SJCRH30 (cell line): ENCODE measurements around the gene SCN9A. TPM values are rescaled to one million over a fixed set of nuclear protein-coding genes. Genes with fewer than 3 reads are reported as not detected.
"Not testable (repeated sequence)": the region's sequence is repeated elsewhere in the genome, so short reads cannot be mapped to it uniquely, and the experiment has no call there.

ENCODE experiments used
- DNase-seq, 2 experiments: peaks; one replicate each; pipeline ENCODE4 v3.0.0-alpha.2; 2015 to 2020
- H3K27ac ChIP-seq: fragments of 250-450 bp; sonication (Bioruptor Pico); 2 replicates; pipeline ENCODE4 v1.5.1; 2020; ENCODE audit warnings: mild to moderate bottlenecking, moderate library complexity
- H3K27me3 ChIP-seq: fragments of 250-450 bp; sonication (Bioruptor Pico); 2 replicates; pipeline ENCODE4 v1.5.1; 2020; ENCODE audit warnings: mild to moderate bottlenecking, moderate library complexity
- H3K36me3 ChIP-seq: fragments of 250-450 bp; sonication (Bioruptor Pico); 2 replicates; pipeline ENCODE4 v1.5.1; 2020; ENCODE audit warnings: mild to moderate bottlenecking, moderate library complexity
- H3K4me1 ChIP-seq: fragments of 250-450 bp; sonication (Bioruptor Pico); 2 replicates; pipeline ENCODE4 v1.5.1; 2020; ENCODE audit warnings: mild to moderate bottlenecking, moderate library complexity
- H3K4me3 ChIP-seq: fragments of 250-450 bp; sonication (Bioruptor Pico); 2 replicates; pipeline ENCODE4 v1.5.1; 2020; ENCODE audit warnings: mild to moderate bottlenecking, moderate library complexity
- H3K9me3 ChIP-seq: fragments of 250-450 bp; sonication (Bioruptor Pico); replicated peaks from 2 replicates; pipeline ENCODE4 v1.5.1; 2020; ENCODE audit warnings: mild to moderate bottlenecking, moderate library complexity
- total RNA-seq: library from RNA; depleted of rRNA; stranded (reverse); fragments of >200 nt; shearing (Covaris generic); gene quantifications from 2 replicates; pipeline ENCODE4 v1.2.3, GENCODE V29; 2014

Gene SCN9A
- total RNA-seq, 1 experiment from 2014 or later = 4.7 TPM

DNA sequence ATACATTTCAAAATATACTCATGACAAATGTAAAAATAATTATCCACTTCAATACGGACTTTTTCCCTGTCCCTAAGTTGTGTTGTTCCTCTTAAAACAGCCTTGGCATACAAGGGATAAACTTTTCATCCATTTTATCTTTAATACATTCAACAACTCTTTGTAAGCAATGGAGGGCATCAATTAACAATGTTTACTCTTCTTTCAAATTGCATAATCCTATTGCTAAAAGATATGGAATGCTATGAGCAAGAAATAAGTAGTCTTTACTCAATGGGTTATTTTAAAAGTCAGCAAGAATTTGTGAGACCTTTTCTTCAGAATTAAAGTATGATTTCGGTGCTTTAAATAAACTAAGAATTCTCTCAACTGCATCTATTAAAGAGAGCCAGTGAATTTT lies 41.9 kb downstream of the SCN9A start:
- Histone ChIP-seq H3K36me3 (no peaks in the 10 kb centered on the region), H3K27me3 (no peaks in the 10 kb centered on the region), H3K4me3 (no peak overlapping the region), H3K9me3 (no peaks in the 10 kb centered on the region), H3K4me1 (no peaks in the 10 kb centered on the region), H3K27ac (no peak overlapping the region)
- DNase-seq = no peak

DNA sequence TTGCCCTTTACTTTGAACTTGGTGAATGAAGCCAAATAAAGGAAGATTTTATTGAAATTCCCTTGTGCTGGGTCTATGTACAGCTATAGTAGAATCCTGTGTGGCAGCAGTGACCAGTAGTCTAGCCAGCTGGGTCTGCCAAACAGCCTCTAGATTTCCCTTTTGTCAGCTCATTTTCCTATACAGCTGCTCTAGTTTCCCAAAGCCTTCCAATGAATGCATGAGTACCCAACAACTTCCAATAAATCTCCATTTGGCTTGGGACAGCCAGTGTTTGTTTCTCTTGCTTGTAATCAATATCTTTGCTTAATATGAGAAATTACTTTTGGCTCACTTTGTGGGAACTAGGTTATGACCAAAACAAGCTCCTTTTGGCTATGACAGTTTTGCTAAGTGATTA lies 43.6 kb downstream of the SCN9A start:
- Histone ChIP-seq H3K36me3 (no peaks in the 10 kb centered on the region), H3K27ac (no peak overlapping the region), H3K27me3 (no peaks in the 10 kb centered on the region), H3K4me3 (no peak overlapping the region), H3K4me1 (no peaks in the 10 kb centered on the region), H3K9me3 (no peaks in the 10 kb centered on the region)
- DNase-seq = no peak

- no peaks in the 10 kb centered on the region for H3K4me1 ChIP-seq
- no peak overlapping the region for H3K27ac ChIP-seq
- no peaks in the 10 kb centered on the region for H3K27me3 ChIP-seq
- H3K9me3 ChIP-seq = no peaks in the 10 kb centered on the region
- no peak for DNase-seq
- no peaks in the 10 kb centered on the region for H3K36me3 ChIP-seq
- no peak overlapping the region for H3K4me3 ChIP-seq
These were observed 44.3 kb downstream of the SCN9A start for GRCh38 chr2:166331468-166331867.

GRCh38 chr2:166329465-166329864 lies 46.3 kb downstream of the SCN9A start:
- no peaks in the 10 kb centered on the region for H3K27me3 ChIP-seq
- H3K9me3 ChIP-seq = no peaks in the 10 kb centered on the region

GRCh38 chr2:166328147-166328546 lies 47.6 kb downstream of the SCN9A start:
- Histone ChIP-seq H3K9me3 (no peaks in the 10 kb centered on the region), H3K4me1 (no peaks in the 10 kb centered on the region), H3K36me3 (no peaks in the 10 kb centered on the region), H3K27me3 (no peaks in the 10 kb centered on the region), H3K27ac (no peak overlapping the region), H3K4me3 (no peak overlapping the region)
- DNase-seq = no peak

More at GRCh38 chr2:166329465-166329864, 46.3 kb downstream of the SCN9A start:
- Histone ChIP-seq H3K4me1 (no peaks in the 10 kb centered on the region), H3K27ac (no peak overlapping the region), H3K36me3 (no peaks in the 10 kb centered on the region), H3K4me3 (no peak overlapping the region)
- no peak for DNase-seq

GRCh38 chr2:166321076-166321475 lies 54.7 kb downstream of the SCN9A start:
- Histone ChIP-seq H3K9me3 (no peaks in the 10 kb centered on the region), H3K36me3 (no peaks in the 10 kb centered on the region), H3K4me1 (no peaks in the 10 kb centered on the region), H3K4me3 (no peak overlapping the region), H3K27ac (no peak overlapping the region), H3K27me3 (no peaks in the 10 kb centered on the region)
- DNase-seq = no peak

DNA sequence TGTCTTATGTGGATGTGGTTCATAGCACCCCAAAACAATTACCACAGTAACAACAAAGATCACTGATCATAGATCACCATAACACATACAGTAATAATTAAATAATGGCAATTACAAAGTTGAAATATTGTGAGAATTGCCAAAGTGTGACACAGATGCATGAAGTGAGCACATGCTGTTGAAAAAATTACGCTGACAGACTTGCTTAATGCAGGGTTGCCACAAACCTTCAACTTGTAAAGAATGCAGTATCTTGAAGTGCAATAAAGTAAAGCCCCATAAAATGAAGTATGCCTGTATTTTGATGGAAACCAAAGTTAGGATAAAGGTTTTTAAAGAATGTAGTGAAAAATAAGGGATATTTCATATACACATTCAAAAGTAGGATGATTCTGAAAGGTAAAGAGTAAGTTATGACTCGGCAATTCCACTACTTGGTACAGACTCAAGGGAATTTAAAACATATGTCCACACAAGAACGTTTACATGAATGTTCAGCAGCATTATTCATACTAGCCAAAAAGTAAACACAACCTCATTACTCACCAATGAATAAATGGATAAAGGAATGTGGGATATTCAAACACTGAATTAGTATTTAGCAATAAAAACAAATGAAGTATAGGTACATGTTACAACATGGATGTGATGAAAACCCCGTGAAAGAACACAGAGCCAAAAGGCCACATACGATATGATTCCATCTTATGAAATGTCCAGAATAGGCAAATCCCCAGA lies 61.6 kb downstream of the SCN9A start:
- Histone ChIP-seq H3K36me3 (no peaks in the 10 kb centered on the region), H3K9me3 (no peaks in the 10 kb centered on the region), H3K4me1 (no peaks in the 10 kb centered on the region; the same call in 1 of the 2 replicates), H3K4me3 (no peak overlapping the region), H3K27me3 (no peaks in the 10 kb centered on the region), H3K27ac (no peak overlapping the region)
- DNase-seq = no peak

DNA sequence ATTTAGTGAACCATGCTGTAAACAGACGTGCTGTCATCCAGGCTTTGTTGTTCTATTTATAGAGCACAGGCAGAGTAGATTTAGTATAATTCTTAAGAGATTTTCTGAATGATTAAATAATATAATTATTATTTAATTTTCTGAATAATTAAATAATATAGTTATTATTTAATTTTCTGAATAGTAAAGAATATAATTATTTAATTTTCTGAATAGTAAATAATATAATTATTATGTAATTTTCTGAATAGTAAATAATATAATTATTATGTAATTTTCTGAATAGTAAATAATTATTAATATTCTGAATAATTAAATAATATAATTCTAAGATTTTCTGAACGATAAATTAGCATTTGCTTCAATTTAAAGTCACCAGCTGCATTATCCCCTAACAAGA lies 62.9 kb downstream of the SCN9A start:
- H3K36me3 ChIP-seq, H3K27me3 ChIP-seq, H3K4me3 ChIP-seq, H3K9me3 ChIP-seq, DNase-seq, H3K4me1 ChIP-seq, H3K27ac ChIP-seq: not testable (repeated sequence)

DNA sequence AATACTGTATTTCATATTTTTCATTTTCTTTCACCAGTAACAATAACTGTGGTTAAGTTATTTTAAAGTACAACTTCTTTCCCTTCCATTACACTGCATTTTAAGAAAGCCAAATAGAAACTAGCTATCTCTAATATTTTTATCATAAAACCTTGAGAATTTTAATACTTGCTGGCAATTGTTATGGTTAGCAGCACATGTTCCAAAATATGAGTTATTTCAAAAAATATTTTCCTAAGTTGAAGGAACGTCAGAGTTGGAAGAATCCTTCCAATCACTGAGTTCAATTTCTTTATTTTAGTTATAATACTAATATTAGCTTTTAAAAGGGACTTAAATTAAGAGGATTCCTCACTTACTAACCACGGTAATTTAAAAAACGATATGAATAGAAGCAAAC lies 68.4 kb downstream of the SCN9A start:
- H3K27me3 ChIP-seq = no peaks in the 10 kb centered on the region
- H3K4me3 ChIP-seq = no peak overlapping the region

DNA sequence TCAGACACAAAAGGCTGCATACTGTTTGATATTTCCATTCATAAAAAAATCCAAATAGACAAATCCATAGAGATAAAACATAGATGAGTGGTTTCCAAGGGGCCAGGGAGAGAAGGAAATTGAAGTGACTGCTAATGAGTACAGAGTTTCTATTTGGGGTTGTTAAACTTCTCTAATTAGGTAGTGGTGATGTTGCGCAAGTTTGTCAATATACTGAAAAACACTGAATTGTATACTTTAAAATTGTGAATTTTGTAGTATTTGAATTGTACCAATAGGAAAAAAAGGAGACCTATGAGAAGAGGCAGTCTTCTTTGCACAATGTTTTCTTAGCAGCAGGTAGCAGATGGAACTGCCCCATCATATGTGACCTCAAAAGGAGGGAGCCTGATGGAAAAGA lies 71.1 kb downstream of the SCN9A start:
- Histone ChIP-seq H3K27me3 (no peaks in the 10 kb centered on the region), H3K27ac (no peak overlapping the region), H3K9me3 (no peaks in the 10 kb centered on the region), H3K4me3 (no peak overlapping the region), H3K4me1 (no peaks in the 10 kb centered on the region), H3K36me3 (no peaks in the 10 kb centered on the region)
- no peak for DNase-seq

More for the DNA sequence above, 68.4 kb downstream of the SCN9A start:
- H3K9me3 ChIP-seq = no peaks in the 10 kb centered on the region
- no peak for DNase-seq
- H3K27ac ChIP-seq = no peak overlapping the region
- no peaks in the 10 kb centered on the region for H3K4me1 ChIP-seq
- no peaks in the 10 kb centered on the region for H3K36me3 ChIP-seq

DNA sequence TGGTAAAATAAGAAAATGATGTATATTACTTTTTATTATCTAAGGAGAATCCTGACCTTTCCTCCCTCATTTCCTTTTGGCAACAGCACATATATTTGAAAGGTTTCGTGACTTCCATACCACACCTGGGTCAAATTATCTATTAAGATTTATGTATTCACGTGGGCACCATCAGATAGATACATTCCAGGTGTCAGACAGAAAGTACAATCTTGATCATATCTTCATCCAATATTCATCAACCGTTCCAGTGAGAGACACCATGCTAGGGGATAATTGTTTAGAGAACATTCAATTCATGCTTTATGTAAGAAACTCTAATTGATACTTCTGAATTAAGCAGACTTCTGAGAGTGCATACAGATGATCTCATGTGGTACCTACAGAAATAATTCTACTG lies 73.7 kb downstream of the SCN9A start:
- Histone ChIP-seq H3K27ac (no peak overlapping the region), H3K36me3 (no peaks in the 10 kb centered on the region), H3K27me3 (no peaks in the 10 kb centered on the region), H3K4me3 (no peak overlapping the region), H3K9me3 (no peaks in the 10 kb centered on the region), H3K4me1 (0 out of 2 replicates have a peak, but pooled peaks cover 7% of the 10 kb centered on the region)
- DNase-seq = no peak

GRCh38 chr2:166297951-166298350 lies 77.8 kb downstream of the SCN9A start:
- Histone ChIP-seq H3K36me3 (no peaks in the 10 kb centered on the region), H3K27ac (no peak overlapping the region), H3K4me3 (no peak overlapping the region), H3K4me1 (0 out of 2 replicates have a peak, but pooled peaks cover 7% of the 10 kb centered on the region), H3K27me3 (no peaks in the 10 kb centered on the region), H3K9me3 (no peaks in the 10 kb centered on the region)
- peak; percentile 9 to 46 for DNase-seq

- H3K27me3 ChIP-seq = no peaks in the 10 kb centered on the region
- H3K4me3 ChIP-seq = no peak overlapping the region
- H3K9me3 ChIP-seq = no peaks in the 10 kb centered on the region
- 0 out of 2 replicates have a peak, but pooled peaks cover 7% of the 10 kb centered on the region for H3K4me1 ChIP-seq
- H3K27ac ChIP-seq = no peak overlapping the region
- no peaks in the 10 kb centered on the region for H3K36me3 ChIP-seq
- no peak for DNase-seq
These were observed 81.8 kb downstream of the SCN9A start for GRCh38 chr2:166293984-166294383.

DNA sequence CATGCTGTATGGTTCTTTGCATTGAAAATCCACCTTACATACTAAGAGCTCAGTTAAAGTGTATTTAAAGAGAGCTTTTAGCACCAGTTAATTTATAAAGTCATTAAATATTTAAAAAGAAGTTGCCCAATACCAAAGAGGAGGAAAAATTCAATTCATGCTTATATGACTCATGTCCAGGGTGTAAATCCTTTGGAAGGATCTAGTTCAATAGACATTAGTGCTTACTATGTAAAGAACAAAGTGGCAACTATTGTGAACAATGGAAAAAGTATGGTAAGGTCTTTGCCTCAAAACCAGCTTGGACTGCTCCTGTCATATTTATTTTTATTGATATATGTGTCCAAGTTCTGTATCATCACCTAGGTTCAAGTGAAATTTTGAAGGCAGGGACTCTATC lies 90.5 kb downstream of the SCN9A start:
- Histone ChIP-seq H3K27ac (no peak overlapping the region), H3K36me3 (no peaks in the 10 kb centered on the region), H3K4me1 (no peaks in the 10 kb centered on the region), H3K9me3 (no peaks in the 10 kb centered on the region), H3K27me3 (no peaks in the 10 kb centered on the region), H3K4me3 (no peak overlapping the region)
- DNase-seq = no peak

GRCh38 chr2:166284359-166284758 lies 91.4 kb downstream of the SCN9A start:
- no peak overlapping the region for H3K4me3 ChIP-seq
- no peaks in the 10 kb centered on the region for H3K36me3 ChIP-seq
- no peak overlapping the region for H3K27ac ChIP-seq
- peaks cover 2% of the 10 kb centered on the region for H3K4me1 ChIP-seq
- no peaks in the 10 kb centered on the region for H3K9me3 ChIP-seq
- DNase-seq = no peak
- H3K27me3 ChIP-seq = no peaks in the 10 kb centered on the region

DNA sequence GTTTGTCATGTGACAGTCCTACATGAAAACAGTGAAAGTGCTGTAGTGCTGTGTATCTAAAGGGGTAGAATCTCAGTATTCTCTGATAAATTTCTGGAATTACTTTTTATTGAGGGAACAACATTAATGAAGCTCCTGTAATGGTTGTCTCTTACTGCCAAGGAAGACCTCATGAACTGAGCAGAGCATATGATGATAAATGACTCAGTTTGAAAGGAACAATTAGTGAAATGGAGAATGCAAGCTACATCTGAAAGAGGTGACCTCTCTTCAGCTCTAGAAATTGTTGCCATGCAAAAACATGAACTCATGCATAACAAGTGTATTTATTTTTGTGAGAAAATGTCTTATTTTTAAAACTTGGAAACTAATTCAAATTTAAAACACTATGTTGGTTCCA lies 93.6 kb downstream of the SCN9A start:
- Histone ChIP-seq H3K27ac (no peak overlapping the region), H3K9me3 (no peaks in the 10 kb centered on the region), H3K4me3 (no peak overlapping the region), H3K36me3 (no peaks in the 10 kb centered on the region), H3K4me1 (peaks cover 18% of the 10 kb centered on the region), H3K27me3 (no peaks in the 10 kb centered on the region)
- no peak for DNase-seq
